Measurements from ENCODE around the gene HYAL2. TPM values are rescaled to one million over a fixed set of nuclear protein-coding genes. Genes with fewer than 3 reads are reported as not detected.

Gene HYAL2
- total and polyA plus RNA-seq, 2 of the 8 experiments (the other 6 are each of a cell fraction or from before 2014, with no cell fraction given), result 51.9 to 176 TPM

DNA sequence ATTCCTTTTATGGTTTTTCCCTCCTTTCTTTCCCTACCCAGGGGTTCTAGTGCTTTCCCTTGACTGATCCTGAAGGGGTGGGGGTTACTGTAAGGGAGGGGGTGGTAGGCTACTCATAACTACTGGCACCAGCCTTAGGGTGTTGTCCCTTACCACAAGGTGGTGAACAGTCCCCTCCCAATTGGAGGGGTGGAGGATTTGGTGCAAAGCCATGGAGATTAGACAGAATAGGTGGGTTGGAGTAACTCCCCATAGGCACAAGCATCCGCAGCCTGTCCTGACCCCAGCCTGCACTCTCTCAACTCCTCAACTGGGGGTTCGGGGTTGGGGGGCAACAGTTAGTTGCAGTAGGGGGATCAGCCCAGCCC is 2.6 kb upstream of the HYAL2 start (continued):
- TF ChIP-seq SP2 (IDR thresholded peaks at IDR 0.05; ENCODE audit: low read length) (no peak), CREB1 (IDR thresholded peaks at IDR 0.05) (no peak), BCL11A (IDR thresholded peaks at IDR 0.05; ENCODE audit: low read depth in 2 of 2, low read length in 2 of 2) (no peak), HDAC6 (IDR thresholded peaks at IDR 0.05; ENCODE audit: low read depth, low read length) (no peak), SIN3A (conservative IDR thresholded peaks at IDR 0.05 in 1 of 2, IDR thresholded peaks at IDR 0.05 in 1 of 2; ENCODE audit: low read depth in 1 of 2, low read length in 2 of 2) (no peak), GTF2F1 (IDR thresholded peaks at IDR 0.05; ENCODE audit: borderline replicate concordance, low read depth, low read length) (no peak)
- TF ChIP-seq, protein P1, sequence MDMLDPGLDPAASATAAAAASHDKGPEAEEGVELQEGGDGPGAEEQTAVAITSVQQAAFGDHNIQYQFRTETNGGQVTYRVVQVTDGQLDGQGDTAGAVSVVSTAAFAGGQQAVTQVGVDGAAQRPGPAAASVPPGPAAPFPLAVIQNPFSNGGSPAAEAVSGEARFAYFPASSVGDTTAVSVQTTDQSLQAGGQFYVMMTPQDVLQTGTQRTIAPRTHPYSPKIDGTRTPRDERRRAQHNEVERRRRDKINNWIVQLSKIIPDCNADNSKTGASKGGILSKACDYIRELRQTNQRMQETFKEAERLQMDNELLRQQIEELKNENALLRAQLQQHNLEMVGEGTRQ (IDR thresholded peaks at IDR 0.05; ENCODE audit: low read length), result no peak
- TF ChIP-seq, protein P2, sequence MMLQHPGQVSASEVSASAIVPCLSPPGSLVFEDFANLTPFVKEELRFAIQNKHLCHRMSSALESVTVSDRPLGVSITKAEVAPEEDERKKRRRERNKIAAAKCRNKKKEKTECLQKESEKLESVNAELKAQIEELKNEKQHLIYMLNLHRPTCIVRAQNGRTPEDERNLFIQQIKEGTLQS (IDR thresholded peaks at IDR 0.05; ENCODE audit: insufficient read depth, low read depth, low read length), result no peak
